Activated CD4-positive, alpha-beta memory T cell treated with anti-CD3 and anti-CD28 coated beads, Interleukin-2, amount 10 ng/mL, durations not matched to agents 7 days and 5 days (primary cell): ENCODE data around the gene PCDHGA1. TPM values are rescaled to one million over a fixed set of nuclear protein-coding genes. Genes with fewer than 3 reads are reported as not detected.

Experiments
- CTCF ChIA-PET: fragments of 350-600 bp; sonication (Branson Sonifier 250); formaldehyde crosslinking; loops from one replicate; lab custom pipeline; 2021; ENCODE audit warnings: antibody characterized with exemption, inconsistent platforms; lab: Charles Lee
- POLR2A ChIA-PET: fragments of 350-600 bp; sonication (Branson Sonifier 250); formaldehyde crosslinking; loops from one replicate; lab custom pipeline; 2021; ENCODE audit warnings: antibody characterized with exemption; lab: Charles Lee
- DNase-seq: peaks from one replicate; pipeline ENCODE4 v3.0.0-alpha.2; 2020
- H3K27ac Mint-ChIP-seq: one replicate; pipeline ENCODE4 v1.8.0; 2021; ENCODE audit warnings: mild to moderate bottlenecking, mixed read lengths
- H3K27me3 Mint-ChIP-seq: one replicate; pipeline ENCODE4 v1.8.0; 2021; ENCODE audit warnings: mixed read lengths
- H3K36me3 Mint-ChIP-seq: one replicate; pipeline ENCODE4 v1.8.0; 2021; ENCODE audit warnings: low read depth, mixed read lengths
- H3K4me1 Mint-ChIP-seq: one replicate; pipeline ENCODE4 v1.8.0; 2021; ENCODE audit warnings: mixed read lengths
- H3K4me3 Mint-ChIP-seq: one replicate; pipeline ENCODE4 v1.8.0; 2021; ENCODE audit warnings: mild to moderate bottlenecking, mixed read lengths
- H3K9me3 Mint-ChIP-seq: one replicate; pipeline ENCODE4 v1.8.0; 2021; ENCODE audit warnings: mixed read lengths
- total RNA-seq, 2 experiments: library from RNA; stranded (reverse); gene quantifications; one replicate each; pipeline ENCODE4 v1.2.3, GENCODE V29; 2021

PCDHGA1 gene
- total RNA-seq, 2 experiments from 2014 or later = 0.05 TPM; not detected in 1

- Mint-ChIP-seq H3K27me3 (peaks cover 82% of the 10 kb centered on the region), H3K4me1 (peaks cover 2% of the 10 kb centered on the region), H3K27ac (no peak overlapping the region), H3K36me3 (no peaks in the 10 kb centered on the region), H3K9me3 (no peaks in the 10 kb centered on the region), H3K4me3 (no peak overlapping the region)
- CTCF ChIA-PET = interaction anchor here (1.0 kb wide), 1 partner anchor 74 kb away, joined by 3 read pairs; the partner anchor contains the start of gene PCDHGA10
- POLR2A ChIA-PET = no interaction called here
- no peak for DNase-seq
Measured at GRCh38 chr5:141487131-141487530, 156.8 kb downstream of the PCDHGA1 start.

GRCh38 chr5:141488591-141489561 lies 158.6 kb downstream of the PCDHGA1 start, which contains the start of gene PCDHGC5:
Gene PCDHGC5 (plus strand): TSS chr5:141489081. CDS start chr5:141489241, 160 bp downstream.
- Mint-ChIP-seq H3K9me3 (no peaks in the 10 kb centered on the region), H3K36me3 (no peaks in the 10 kb centered on the region), H3K27ac (no peak within 1 kb of the TSS), H3K4me1 (peaks cover 4% of the 10 kb centered on the region), H3K27me3 (peaks cover 84% of the 10 kb centered on the region), H3K4me3 (no peak within 1 kb of the TSS)
- POLR2A ChIA-PET = no interaction called here
- CTCF ChIA-PET = interaction anchor here (0.6 to 1.0 kb wide), 2 partner anchors 24 to 966 kb away, joined by 3 to 4 read pairs; no protein-coding TSS in a partner anchor
- no peak for DNase-seq

- CTCF ChIA-PET = interaction anchor here (1.0 kb wide), 1 partner anchor 23 kb away, joined by 4 read pairs; no protein-coding TSS in a partner anchor
- Mint-ChIP-seq H3K4me3 (no peak overlapping the region), H3K9me3 (no peaks in the 10 kb centered on the region), H3K4me1 (peaks cover 4% of the 10 kb centered on the region), H3K27me3 (peaks cover 84% of the 10 kb centered on the region), H3K27ac (no peak overlapping the region), H3K36me3 (no peaks in the 10 kb centered on the region)
- no peak for DNase-seq
- POLR2A ChIA-PET = no interaction called here
Measured at GRCh38 chr5:141489841-141490240, 159.5 kb downstream of the PCDHGA1 start.

- Mint-ChIP-seq H3K9me3 (no peaks in the 10 kb centered on the region), H3K27ac (no peak overlapping the region), H3K4me1 (peaks cover 4% of the 10 kb centered on the region), H3K36me3 (no peaks in the 10 kb centered on the region), H3K4me3 (no peak overlapping the region), H3K27me3 (peaks cover 83% of the 10 kb centered on the region)
- ChIA-PET POLR2A (no interaction called here), CTCF (no interaction called here)
- DNase-seq = no peak
Measured at GRCh38 chr5:141490271-141490670, 160.0 kb downstream of the PCDHGA1 start.

- POLR2A ChIA-PET = no interaction called here
- H3K27ac Mint-ChIP-seq = no peak overlapping the region
- CTCF ChIA-PET = no interaction called here
- H3K36me3 Mint-ChIP-seq = no peaks in the 10 kb centered on the region
- no peaks in the 10 kb centered on the region for H3K9me3 Mint-ChIP-seq
- no peak for DNase-seq
- H3K27me3 Mint-ChIP-seq = peaks cover 83% of the 10 kb centered on the region
- H3K4me3 Mint-ChIP-seq = no peak overlapping the region
- peaks cover 8% of the 10 kb centered on the region for H3K4me1 Mint-ChIP-seq
Measured at GRCh38 chr5:141490771-141491170, 160.5 kb downstream of the PCDHGA1 start.

- H3K27ac Mint-ChIP-seq = no peak overlapping the region
Measured at GRCh38 chr5:141491323-141492167, 161.2 kb downstream of the PCDHGA1 start.

GRCh38 chr5:141492168-141492885 lies 162.0 kb downstream of the PCDHGA1 start:
- Mint-ChIP-seq H3K4me1 (peaks cover 8% of the 10 kb centered on the region), H3K9me3 (no peaks in the 10 kb centered on the region), H3K4me3 (no peak overlapping the region), H3K27ac (no peak overlapping the region), H3K36me3 (no peaks in the 10 kb centered on the region), H3K27me3 (peaks cover 78% of the 10 kb centered on the region)
- ChIA-PET CTCF (interaction anchor here (0.6 to 2.0 kb wide), 5 partner anchors 20 to 75 kb away, joined by 3 to 11 read pairs (median 3); no protein-coding TSS in a partner anchor), POLR2A (interaction anchor here (1.7 kb wide), 1 partner anchor 172 kb away, joined by 4 read pairs; no protein-coding TSS in a partner anchor)
- DNase-seq = no peak

More at GRCh38 chr5:141491323-141492167, 161.2 kb downstream of the PCDHGA1 start:
- no peak for DNase-seq
- Mint-ChIP-seq H3K9me3 (no peaks in the 10 kb centered on the region), H3K36me3 (no peaks in the 10 kb centered on the region), H3K4me3 (no peak overlapping the region), H3K4me1 (peaks cover 8% of the 10 kb centered on the region), H3K27me3 (peaks cover 82% of the 10 kb centered on the region)
- CTCF ChIA-PET = interaction anchor here (1.0 kb wide), 1 partner anchor 21 kb away, joined by 4 read pairs; no protein-coding TSS in a partner anchor
- POLR2A ChIA-PET = no interaction called here

GRCh38 chr5:141493500-141494422 lies 163.4 kb downstream of the PCDHGA1 start:
- ChIA-PET POLR2A (interaction anchor here (0.8 to 1.7 kb wide), 4 partner anchors 13 to 174 kb away, joined by 3 to 4 read pairs (median 4); partner anchors contain the start of gene PCDHGC3), CTCF (interaction anchor here (0.7 to 2.0 kb wide), 4 partner anchors 19 to 124 kb away, joined by 3 to 11 read pairs (median 3); partner anchors contain the start of gene PCDHGB3)
- H3K27ac Mint-ChIP-seq = no peak overlapping the region
- no peak overlapping the region for H3K4me3 Mint-ChIP-seq
- H3K4me1 Mint-ChIP-seq = peaks cover 8% of the 10 kb centered on the region
- H3K36me3 Mint-ChIP-seq = no peaks in the 10 kb centered on the region
- H3K27me3 Mint-ChIP-seq = peaks cover 73% of the 10 kb centered on the region
- no peak for DNase-seq
- H3K9me3 Mint-ChIP-seq = no peaks in the 10 kb centered on the region

GRCh38 chr5:141494761-141495452 lies 164.6 kb downstream of the PCDHGA1 start:
- no peaks in the 10 kb centered on the region for H3K9me3 Mint-ChIP-seq
- H3K4me1 Mint-ChIP-seq = peaks cover 8% of the 10 kb centered on the region
- CTCF ChIA-PET = no interaction called here
- no peaks in the 10 kb centered on the region for H3K36me3 Mint-ChIP-seq
- POLR2A ChIA-PET = interaction anchor here (0.6 kb wide), 1 partner anchor 749 kb away, joined by 3 read pairs; no protein-coding TSS in a partner anchor
- peaks cover 66% of the 10 kb centered on the region for H3K27me3 Mint-ChIP-seq
- no peak overlapping the region for H3K27ac Mint-ChIP-seq
- no peak overlapping the region for H3K4me3 Mint-ChIP-seq
- no peak for DNase-seq

GRCh38 chr5:141495453-141495811 lies 165.1 kb downstream of the PCDHGA1 start:
- ChIA-PET POLR2A (no interaction called here), CTCF (no interaction called here)
- Mint-ChIP-seq H3K27me3 (peaks cover 61% of the 10 kb centered on the region), H3K36me3 (no peaks in the 10 kb centered on the region), H3K9me3 (no peaks in the 10 kb centered on the region), H3K4me1 (peaks cover 8% of the 10 kb centered on the region), H3K27ac (no peak overlapping the region), H3K4me3 (no peak overlapping the region)
- no peak for DNase-seq

GRCh38 chr5:141496038-141496437 lies 165.7 kb downstream of the PCDHGA1 start:
- Mint-ChIP-seq H3K4me1 (peaks cover 8% of the 10 kb centered on the region), H3K36me3 (no peaks in the 10 kb centered on the region), H3K4me3 (no peak overlapping the region), H3K27me3 (peaks cover 55% of the 10 kb centered on the region), H3K27ac (no peak overlapping the region), H3K9me3 (no peaks in the 10 kb centered on the region)
- CTCF ChIA-PET = no interaction called here
- no peak for DNase-seq
- POLR2A ChIA-PET = no interaction called here
